OCI-LY1 (cell line): Measurements from ENCODE around the gene BEAN1.

Experiments used
- H2AFZ ChIP-seq: fragments of 200-600 bp; sonication (generic), shearing (Covaris generic); 2 replicates; pipeline ENCODE4 v1.6.0; 2014; ENCODE audit warnings: antibody characterized with exemption, mild to moderate bottlenecking, low read length
- H3F3A ChIP-seq: fragments of 200-600 bp; sonication (generic), shearing (Covaris generic); 2 replicates; pipeline ENCODE4 v1.6.0; 2014; ENCODE audit warnings: mild to moderate bottlenecking, antibody characterized with exemption, low read length, moderate library complexity; ENCODE audit not compliant: insufficient read depth
- H3K27ac ChIP-seq: fragments of 200-600 bp; sonication (generic); 2 replicates; pipeline ENCODE4 v1.5.1; 2014; ENCODE audit warnings: low read length, mixed run types, mild to moderate bottlenecking, low read depth; ENCODE audit not compliant: poor library complexity, severe bottlenecking
- H3K27me3 ChIP-seq: fragments of 200-600 bp; sonication (generic); 2 replicates; pipeline ENCODE4 v1.6.0; 2014; ENCODE audit warnings: antibody characterized with exemption, mild to moderate bottlenecking, low read length, moderate library complexity; ENCODE audit not compliant: insufficient read depth
- H3K36me3 ChIP-seq: fragments of 200-600 bp; sonication (generic); 2 replicates; pipeline ENCODE4 v1.6.1; 2014; ENCODE audit warnings: mild to moderate bottlenecking, antibody characterized with exemption, low read length, moderate library complexity, mixed read lengths; ENCODE audit not compliant: insufficient read depth
- H3K4me1 ChIP-seq: fragments of 200-600 bp; sonication (generic); 2 replicates; pipeline ENCODE4 v1.5.1; 2014; ENCODE audit warnings: mild to moderate bottlenecking, low read length, moderate library complexity; ENCODE audit not compliant: insufficient read depth, severe bottlenecking
- H3K4me2 ChIP-seq: fragments of 200-600 bp; sonication (generic), shearing (Covaris generic); 2 replicates; pipeline ENCODE4 v1.6.1; 2014; ENCODE audit warnings: low read length
- H3K4me3 ChIP-seq: fragments of 200-600 bp; sonication (generic); 2 replicates; pipeline ENCODE4 v1.5.1; 2014; ENCODE audit warnings: low read length, low read depth, mild to moderate bottlenecking, mixed read lengths; ENCODE audit not compliant: poor library complexity, severe bottlenecking
- H3K79me2 ChIP-seq: fragments of 200-600 bp; shearing (Covaris generic); 2 replicates; pipeline ENCODE4 v1.6.1; 2016; ENCODE audit warnings: mixed run types, low read length, mixed read lengths; ENCODE audit not compliant: insufficient read depth
- H3K9ac ChIP-seq: fragments of 200-600 bp; sonication (generic), shearing (Covaris generic); 2 replicates; pipeline ENCODE4 v1.6.1; 2014; ENCODE audit warnings: mild to moderate bottlenecking, low read length, mixed read lengths
- H3K9me2 ChIP-seq: fragments of 200-600 bp; sonication (generic), shearing (Covaris generic); 2 replicates; pipeline ENCODE4 v1.6.1; 2014; ENCODE audit warnings: low read depth, mild to moderate bottlenecking, low read length, mixed read lengths
- H3K9me3 ChIP-seq: fragments of 200-600 bp; shearing (Covaris generic); 2 replicates; pipeline ENCODE4 v1.6.1; 2014; ENCODE audit warnings: low read length, mixed read lengths
- H4K20me1 ChIP-seq: fragments of 200-600 bp; sonication (generic), shearing (Covaris generic); 2 replicates; pipeline ENCODE4 v1.6.0; 2016; ENCODE audit warnings: mild to moderate bottlenecking, low read length; ENCODE audit not compliant: insufficient read depth
- CTCF ChIP-seq: fragments of 200-600 bp; sonication (generic), shearing (Covaris generic); IDR thresholded peaks from 2 replicates; pipeline ENCODE4 v1.5.1; 2017; ENCODE audit warnings: mild to moderate bottlenecking, antibody characterized with exemption, low read length, moderate library complexity, mixed read lengths
- EZH2 ChIP-seq: fragments of 200-600 bp; sonication (generic), shearing (Covaris generic); IDR thresholded peaks from 2 replicates; pipeline ENCODE4 v1.8.0; 2017; ENCODE audit warnings: borderline replicate concordance, mixed run types, mild to moderate bottlenecking, antibody characterized with exemption, low read length, moderate library complexity, mixed read lengths

BEAN1 gene

GRCh38 chr16:66473051-66473571 is 46.0 kb downstream of the BEAN1 start:
- no peaks in the 10 kb centered on the region for H3F3A ChIP-seq
- no peaks in the 10 kb centered on the region for H4K20me1 ChIP-seq
- H3K36me3 ChIP-seq, result no peaks in the 10 kb centered on the region

GRCh38 chr16:66473654-66474519 is 46.8 kb downstream of the BEAN1 start:
- Histone ChIP-seq H4K20me1 (no peaks in the 10 kb centered on the region), H3K79me2 (no peaks in the 10 kb centered on the region), H3K36me3 (no peaks in the 10 kb centered on the region), H3K4me3 (no peak overlapping the region), H3K9ac (no peak overlapping the region), H3F3A (no peaks in the 10 kb centered on the region), H2AFZ (no peak overlapping the region), H3K27me3 (no peaks in the 10 kb centered on the region), H3K9me3 (no peaks in the 10 kb centered on the region), H3K9me2 (no peaks in the 10 kb centered on the region), H3K4me2 (no peak overlapping the region), H3K4me1 (peaks cover 4% of the 10 kb centered on the region), H3K27ac (no peak overlapping the region)
- TF ChIP-seq CTCF (no peak), EZH2 (no peak)

More at GRCh38 chr16:66473051-66473571, 46.0 kb downstream of the BEAN1 start:
- no peaks in the 10 kb centered on the region for H3K9me3 ChIP-seq
- H3K27me3 ChIP-seq, result no peaks in the 10 kb centered on the region
- no peaks in the 10 kb centered on the region for H3K9me2 ChIP-seq
- no peak overlapping the region for H3K27ac ChIP-seq
- no peak overlapping the region for H2AFZ ChIP-seq
- H3K4me2 ChIP-seq, result no peak overlapping the region
- no peak overlapping the region for H3K9ac ChIP-seq
- TF ChIP-seq EZH2 (no peak), CTCF (no peak)
- H3K4me3 ChIP-seq, result no peak overlapping the region
- no peaks in the 10 kb centered on the region for H3K4me1 ChIP-seq
- H3K79me2 ChIP-seq, result no peaks in the 10 kb centered on the region

GRCh38 chr16:66474750-66475199 is 47.7 kb downstream of the BEAN1 start:
- Histone ChIP-seq H3K9ac (no peak overlapping the region), H3F3A (no peaks in the 10 kb centered on the region), H3K27me3 (no peaks in the 10 kb centered on the region), H3K4me3 (no peak overlapping the region), H4K20me1 (no peaks in the 10 kb centered on the region), H3K27ac (no peak overlapping the region), H3K9me3 (no peaks in the 10 kb centered on the region), H2AFZ (no peak overlapping the region), H3K9me2 (no peaks in the 10 kb centered on the region), H3K79me2 (no peaks in the 10 kb centered on the region), H3K4me2 (no peak overlapping the region), H3K4me1 (peaks cover 7% of the 10 kb centered on the region), H3K36me3 (no peaks in the 10 kb centered on the region)
- TF ChIP-seq EZH2 (no peak), CTCF (no peak)
